Heart left ventricle (tissue), 16 donors: ENCODE measurements around the gene ZNF692. TPM values are rescaled to one million over a fixed set of nuclear protein-coding genes. Genes with fewer than 3 reads are reported as not detected.
A peak's percentile ranks its signal among the peaks of the same experiment; 100 is the strongest.
"Not testable (repeated sequence)": the region's sequence is repeated elsewhere in the genome, so short reads cannot be mapped to it uniquely, and the experiment has no call there.

Source experiments
- ATAC-seq, 4 donors: fragments of 200-7000 bp; cut with Tn5 transposase; one replicate each; pipeline ENCODE4 v1.9.1; 2020 to 2022; ENCODE audit warnings: moderate library complexity in 4 of 4, mild to moderate bottlenecking in 3 of 4, moderate number of reproducible peaks in 1 of 4
- DNase-seq, 5 donors: peaks; one replicate each; pipeline ENCODE4 v3.0.0-alpha.2; 2020
- H3K27ac ChIP-seq, 12 donors: fragments of 200-600 bp; sonication (generic) in 4 of 12; one replicate each; pipeline versions ENCODE4 v1.5.0 to v1.8.0; 2016 to 2022; ENCODE audit warnings: mild to moderate bottlenecking in 2 of 12
- H3K27me3 ChIP-seq, 9 donors: fragments of 200-600 bp; sonication (generic) in 2 of 9; one replicate each; pipeline versions ENCODE4 v1.5.1 to v1.8.0; 2016 to 2022; ENCODE audit warnings: mild to moderate bottlenecking in 3 of 9
- H3K36me3 ChIP-seq, 9 donors: fragments of 200-600 bp; sonication (generic) in 2 of 9; one replicate each; pipeline versions ENCODE4 v1.5.0 to v1.8.0; 2018 to 2022; ENCODE audit warnings: mild to moderate bottlenecking in 2 of 9
- H3K4me1 ChIP-seq, 12 donors: fragments of 200-600 bp; sonication (generic) in 4 of 12; one replicate each; pipeline versions ENCODE4 v1.5.0 to v1.8.0; 2016 to 2022; ENCODE audit warnings: mild to moderate bottlenecking in 3 of 12
- H3K4me3 ChIP-seq, 12 donors: fragments of 200-600 bp; sonication (generic) in 4 of 12; one replicate each; pipeline versions ENCODE4 v1.5.0 to v1.8.0; 2017 to 2022; ENCODE audit warnings: mild to moderate bottlenecking in 9 of 12, moderate library complexity in 4 of 12
- H3K9me3 ChIP-seq, 12 donors: fragments of 200-600 bp; sonication (generic) in 4 of 12; one replicate each; pipeline versions ENCODE4 v1.5.0 to v1.8.0; 2016 to 2022; ENCODE audit warnings: mild to moderate bottlenecking in 1 of 12
- POLR2A ChIP-seq, 2 donors: fragments of 450-650 bp; IDR thresholded peaks; one replicate each; pipeline ENCODE4 v1.6.1; 2017; ENCODE audit warnings: antibody characterized with exemption in 2 of 2, mild to moderate bottlenecking in 2 of 2, moderate library complexity in 2 of 2
- WGBS, 4 donors: extraction: QIAGEN DNeasy Blood & Tissue Kit in 2 of 4; methylation state at CpG; one replicate each; pipeline versions ENCODE4 v1.1.5 to v1.1.7; 2013 to 2018; 5-methylcytosine and 5-hydroxymethylcytosine counted together
- intact Hi-C, 10 donors: fragments of 100-400 bp; cut with DNase I; formaldehyde crosslinking; loops; one replicate each; pipeline versions ENCODE4 v1.11.1 to v1.14.2; 2022
- polyA plus RNA-seq, 2 donors: library from polyadenylated mRNA; stranded (reverse); fragments of 200-250 nt; gene quantifications; one replicate each; pipeline ENCODE4 v1.2.3, GENCODE V29; 2013
- total RNA-seq, 9 donors: library from RNA; depleted of rRNA in 2 of 9; stranded (reverse); fragments of >200 nt in 2 of 9; fragmentation: NEBNext Ultra II Directional in 3 of 9; extraction: Animal tissue kit (Norgen Biotek cat#: 25700) in 3 of 9; gene quantifications; one replicate each; pipeline versions ENCODE4 v1.1.0 to v1.2.4, GENCODE V29; 2016 to 2023
- TF ChIP-seq, protein P1 (sequence below), 12 donors: fragments of 200-600 bp; sonication (generic) in 4 of 12; IDR thresholded peaks; one replicate each; pipeline versions ENCODE4 v1.5.0 to v1.8.0; 2018 to 2022; ENCODE audit warnings: antibody characterized with exemption in 12 of 12, mild to moderate bottlenecking in 5 of 12
- donor health status: ischemic (EF 13 %, LVEDD 7.1; RV severe dilation, severe dysfunction).
- donor health status: healthy with polysubstance abuse.
- donor health status: DM: no; HTN: yes; CAD: no.
- donor health status: DM: no; HTN: no; CAD: no.
- donor health status: ischemic (EF 25% LVEDD 6.9; RV normal size, moderate dysfunction).
- donor health status: ischemic (EF 25% LVEDD 5.7; RV mildly dilated, moderate dysfunction).
- donor health status: healthy.
- donor health status: DM: yes; HTN: yes; CAD: no.
- donor health status: ischemic (EF 35%, LVEDD 5.7; RV mildly dilated, moderate dysfunction).
- donor health status: nonischemic (EF 11% LVEDD 7.7; RV severe dilation, severe dysfunction).
- donor health status: DM: yes; HTN: yes; CAD: no.
- donor health status: PGD.
- donor health status: ischemic (EF 29% LVEDD 5.4; RV normal size, mild dysfunction).
- donor health status: nonischemic (EF 23%, LVEDD 6.1; RV moderate dilation, normal function).

ZNF692 gene
- total and polyA plus RNA-seq, 11 donors: 7.4 to 32.4 (median 14.8) TPM

DNA sequence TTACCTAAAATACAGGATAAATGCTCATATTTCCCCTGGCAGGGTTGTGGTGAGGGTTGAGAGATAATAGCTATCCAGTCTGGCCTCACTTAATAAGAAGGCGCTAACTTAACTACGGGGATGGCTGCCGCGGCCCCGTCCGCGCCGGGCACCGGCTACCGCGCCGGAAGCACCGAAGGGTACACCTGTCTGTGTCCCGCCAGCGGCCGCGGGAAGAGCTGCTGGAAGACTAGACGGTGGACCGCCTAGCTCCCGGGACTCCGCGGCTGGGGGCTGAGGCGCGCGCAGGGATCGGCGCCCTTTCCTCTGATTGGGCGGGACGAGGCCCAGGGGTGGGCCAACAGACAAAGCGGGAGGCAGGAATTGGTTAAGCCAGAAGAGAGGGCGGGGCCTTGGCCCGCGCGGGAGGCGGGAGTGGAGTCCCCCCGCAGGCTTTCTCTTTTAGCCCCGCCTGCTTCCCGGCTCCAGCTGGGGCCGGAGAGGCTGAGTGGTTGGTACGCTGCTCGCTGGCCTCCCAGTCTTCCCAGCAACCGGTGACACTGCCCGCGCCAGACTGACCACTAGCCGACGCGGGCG is 21.0 kb downstream of the ZNF692 start, which contains the start of gene ZNF672:
Gene ZNF672 (plus strand): TSS at position 444 of the 576 bp plus-strand sequence. CDS start 9,051 bp downstream, outside the sequence.
- peak within 1 kb of the TSS; percentile 97 to 100 (median 100) for H3K27ac ChIP-seq
- H3K27me3 ChIP-seq: no peaks in the 10 kb centered on the region
- no peaks in the 10 kb centered on the region for H3K9me3 ChIP-seq
- TF ChIP-seq, protein P1, sequence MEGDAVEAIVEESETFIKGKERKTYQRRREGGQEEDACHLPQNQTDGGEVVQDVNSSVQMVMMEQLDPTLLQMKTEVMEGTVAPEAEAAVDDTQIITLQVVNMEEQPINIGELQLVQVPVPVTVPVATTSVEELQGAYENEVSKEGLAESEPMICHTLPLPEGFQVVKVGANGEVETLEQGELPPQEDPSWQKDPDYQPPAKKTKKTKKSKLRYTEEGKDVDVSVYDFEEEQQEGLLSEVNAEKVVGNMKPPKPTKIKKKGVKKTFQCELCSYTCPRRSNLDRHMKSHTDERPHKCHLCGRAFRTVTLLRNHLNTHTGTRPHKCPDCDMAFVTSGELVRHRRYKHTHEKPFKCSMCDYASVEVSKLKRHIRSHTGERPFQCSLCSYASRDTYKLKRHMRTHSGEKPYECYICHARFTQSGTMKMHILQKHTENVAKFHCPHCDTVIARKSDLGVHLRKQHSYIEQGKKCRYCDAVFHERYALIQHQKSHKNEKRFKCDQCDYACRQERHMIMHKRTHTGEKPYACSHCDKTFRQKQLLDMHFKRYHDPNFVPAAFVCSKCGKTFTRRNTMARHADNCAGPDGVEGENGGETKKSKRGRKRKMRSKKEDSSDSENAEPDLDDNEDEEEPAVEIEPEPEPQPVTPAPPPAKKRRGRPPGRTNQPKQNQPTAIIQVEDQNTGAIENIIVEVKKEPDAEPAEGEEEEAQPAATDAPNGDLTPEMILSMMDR (IDR thresholded peaks at IDR 0.05): no peak
- peak; percentile 57 to 80 for TF ChIP-seq POLR2A (IDR thresholded peaks at IDR 0.05)
- ATAC-seq (peak; percentile 93 to 95 (median 94)), DNase-seq (peak; percentile 98 to 100 (median 99))
- peak within 1 kb of the TSS; percentile 64 to 99 (median 86) for H3K4me3 ChIP-seq
- H3K4me1 ChIP-seq: peaks cover 0 to 52% (median 34%) of the 10 kb centered on the region in 12 donors
- WGBS, 4 donors: 0 to 1% (median 0%) methylated on average over 24 to 48 of the region's 48 CpGs
- intact Hi-C loops: loop anchor here in 7 of 10 donors (1.0 to 2.0 kb wide), 6 partner anchors 12 to 69 kb away; partner anchors contain the start of genes ZNF692 (in 4 of the 7) and PGBD2 (in 2 of the 7)
- H3K36me3 ChIP-seq: peaks cover 0 to 2% (median 0%) of the 10 kb centered on the region in 9 donors

DNA sequence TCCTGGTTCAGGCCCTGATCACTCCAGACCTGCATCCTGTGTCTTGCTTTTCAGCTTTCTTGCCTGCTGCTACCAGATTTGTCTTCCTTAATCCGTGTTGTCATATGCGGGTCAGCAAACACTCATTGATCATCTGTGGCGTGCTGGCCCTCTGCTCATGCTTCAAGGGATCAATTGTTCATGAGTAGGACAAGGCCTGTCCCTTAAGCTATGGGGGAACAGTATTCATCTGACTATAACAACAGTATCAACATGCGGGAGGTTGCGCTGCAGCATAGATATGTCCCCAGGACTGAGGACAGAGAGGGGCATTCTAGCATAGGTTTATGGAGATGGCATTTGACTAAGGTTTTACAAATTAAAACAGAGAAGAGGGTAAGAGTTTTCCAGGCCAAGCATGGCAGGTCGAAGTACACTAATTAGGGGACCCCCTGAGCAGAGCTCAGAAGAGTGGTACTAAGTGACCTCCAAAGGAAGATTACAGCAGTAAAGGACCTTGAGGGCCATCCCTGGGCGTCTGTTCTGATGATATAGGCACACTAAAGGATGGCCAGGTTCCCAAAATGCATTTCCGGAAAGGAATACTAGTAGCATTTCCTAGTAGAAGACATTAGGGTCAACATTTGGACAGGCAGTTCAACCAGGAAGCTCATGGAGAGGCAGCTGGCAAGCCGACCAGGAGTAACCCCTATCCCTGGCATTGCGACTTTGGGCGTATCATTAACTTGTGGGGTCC is 21.7 kb downstream of the ZNF692 start:
- TF ChIP-seq POLR2A (IDR thresholded peaks at IDR 0.05): no peak
- TF ChIP-seq, protein P1 (IDR thresholded peaks at IDR 0.05): no peak
- intact Hi-C loops: no loop called here
- H3K36me3 ChIP-seq: no peaks in the 10 kb centered on the region
- H3K4me3 ChIP-seq: peak overlapping the region; percentile 36 to 99 (median 86)
- ATAC-seq (no peak), DNase-seq (no peak)
- H3K4me1 ChIP-seq: peaks cover 0 to 49% (median 27%) of the 10 kb centered on the region in 12 donors
- H3K27me3 ChIP-seq: no peaks in the 10 kb centered on the region
- H3K9me3 ChIP-seq: no peaks in the 10 kb centered on the region
- H3K27ac ChIP-seq: peak overlapping the region; percentile 87 to 100 (median 100)
- WGBS, 4 donors: 49 to 53% (median 51%) methylated on average over 11 of the region's 11 CpGs

DNA sequence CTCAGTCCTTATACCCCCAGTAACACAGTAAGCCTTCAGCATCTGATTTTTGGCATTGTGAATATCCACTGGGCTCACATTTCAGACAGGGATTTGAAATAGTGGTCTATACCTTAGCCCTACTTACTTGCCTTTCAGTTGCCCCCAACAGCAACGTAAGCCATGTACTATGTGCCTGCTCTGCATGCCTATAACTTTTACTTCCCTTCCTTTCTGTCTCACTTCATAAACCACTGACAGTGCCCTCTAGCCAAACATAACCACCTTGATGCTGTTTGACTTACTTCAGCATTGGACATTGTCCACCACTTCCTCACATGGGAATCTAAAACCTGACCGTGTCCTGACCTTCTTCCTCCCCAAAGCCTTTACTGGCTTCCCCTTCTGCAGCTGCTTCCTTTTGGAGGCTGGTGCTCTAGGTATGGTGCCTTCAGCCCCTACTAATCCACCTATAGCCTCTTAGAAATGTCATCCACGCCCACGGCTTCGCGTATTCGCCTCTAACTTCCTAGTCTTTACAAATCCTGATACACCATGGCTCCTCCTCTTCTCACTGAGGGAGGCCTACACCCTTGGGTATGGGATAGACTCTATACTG is 24.4 kb downstream of the ZNF692 start:
- no peak overlapping the region for H3K4me3 ChIP-seq
- peaks cover 0 to 21% (median 10%) of the 10 kb centered on the region in 12 donors for H3K4me1 ChIP-seq
- TF ChIP-seq, protein P1 (IDR thresholded peaks at IDR 0.05): no peak
- no peak for TF ChIP-seq POLR2A (IDR thresholded peaks at IDR 0.05)
- no peak overlapping the region for H3K27ac ChIP-seq
- no peaks in the 10 kb centered on the region for H3K27me3 ChIP-seq
- ATAC-seq (no peak), DNase-seq (no peak)
- no peaks in the 10 kb centered on the region for H3K36me3 ChIP-seq
- 50 to 57% (median 53%) methylated on average over 7 of the region's 7 CpGs for WGBS, 4 donors
- intact Hi-C loops: no loop called here
- no peaks in the 10 kb centered on the region for H3K9me3 ChIP-seq

DNA sequence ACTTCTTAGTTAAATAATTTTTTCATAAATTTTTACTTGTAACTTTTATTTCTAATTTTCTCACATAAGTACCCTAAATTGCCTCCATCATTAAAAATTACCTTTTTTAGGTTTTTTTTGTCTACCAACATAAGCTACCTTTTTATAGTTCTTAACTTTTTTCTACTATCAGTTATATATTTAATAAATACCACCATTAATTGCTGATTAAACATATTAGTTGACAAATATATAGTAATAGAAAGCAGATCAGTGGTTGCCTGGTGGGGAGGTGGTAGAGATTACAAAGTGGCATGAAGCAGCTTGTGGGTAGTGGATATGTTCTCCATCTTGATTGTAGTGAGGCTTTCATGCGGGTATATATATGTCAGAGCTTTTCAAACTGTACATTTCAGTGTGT is 27.0 kb downstream of the ZNF692 start:
- Histone ChIP-seq H3K27me3 (no peaks in the 10 kb centered on the region), H3K4me3 (no peak overlapping the region), H3K27ac (no peak overlapping the region), H3K36me3 (no peaks in the 10 kb centered on the region), H3K9me3 (no peaks in the 10 kb centered on the region), H3K4me1 (peaks cover 0 to 25% (median 6%) of the 10 kb centered on the region in 12 donors)
- ATAC-seq (no peak), DNase-seq (no peak)
- WGBS, 4 donors: 87 to 95% (median 89%) methylated on average over 1 of the region's 1 CpG
- no peak for TF ChIP-seq POLR2A (IDR thresholded peaks at IDR 0.05)
- TF ChIP-seq, protein P1 (IDR thresholded peaks at IDR 0.05): no peak
- intact Hi-C loops: no loop called here

DNA sequence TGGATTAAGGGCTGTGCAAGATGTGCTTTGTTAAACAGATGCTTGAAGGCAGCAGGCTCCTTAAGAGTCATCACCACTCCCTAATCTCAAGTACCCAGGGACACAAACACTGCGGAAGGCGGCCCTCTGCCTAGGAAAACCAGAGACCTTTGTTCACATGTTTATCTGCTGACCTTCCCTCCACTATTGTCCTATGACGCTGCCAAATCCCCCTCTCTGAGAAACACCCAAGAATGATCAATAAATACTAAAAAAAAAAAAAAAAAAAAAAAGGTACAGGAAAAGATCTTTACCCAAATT is 28.2 kb downstream of the ZNF692 start:
- H3K27ac ChIP-seq, DNase-seq, H3K9me3 ChIP-seq, intact Hi-C loops, H3K27me3 ChIP-seq, ATAC-seq, H3K4me3 ChIP-seq, H3K36me3 ChIP-seq: not testable (repeated sequence)
- 52 to 82% (median 62%) methylated on average over 1 to 3 of the region's 3 CpGs for WGBS, 4 donors
- H3K4me1 ChIP-seq: peaks cover 0 to 29% (median 8%) of the 10 kb centered on the region in 12 donors
